GM23338 (cell line): ENCODE results near the gene OTOGL. TPM values are rescaled to one million over a fixed set of nuclear protein-coding genes. Genes with fewer than 3 reads are reported as not detected.

Source experiments
- ATAC-seq: fragments of 200-7000 bp; cut with Tn5 transposase; 3 replicates; pipeline ENCODE4 v1.9.1; 2020
- DNase-seq: peaks from one replicate; pipeline ENCODE4 v3.0.0-alpha.2; 2015; ENCODE audit warnings: low spot score
- H2AFZ ChIP-seq: fragments of 200-600 bp; sonication (generic); 2 replicates; pipeline ENCODE4 v1.8.0; 2016; ENCODE audit warnings: antibody characterized with exemption, mild to moderate bottlenecking, moderate library complexity
- H3F3A ChIP-seq: fragments of 200-600 bp; sonication (generic); replicated peaks from 2 replicates; pipeline ENCODE4 v1.8.0; 2017; ENCODE audit warnings: antibody characterized with exemption, mixed run types, low read depth
- H3K27ac ChIP-seq: fragments of 200-600 bp; sonication (generic); 2 replicates; pipeline ENCODE4 v1.6.1; 2016; ENCODE audit warnings: low read depth
- H3K27me3 ChIP-seq: fragments of 200-600 bp; sonication (generic); 2 replicates; pipeline ENCODE4 v1.8.0; 2016; ENCODE audit warnings: mild to moderate bottlenecking, mixed run types, moderate library complexity; ENCODE audit not compliant: insufficient read depth
- H3K36me3 ChIP-seq: fragments of 200-600 bp; sonication (generic); 2 replicates; pipeline ENCODE4 v1.8.0; 2016; ENCODE audit warnings: mild to moderate bottlenecking; ENCODE audit not compliant: insufficient read depth
- H3K4me1 ChIP-seq: fragments of 200-600 bp; sonication (generic); 2 replicates; pipeline ENCODE4 v1.8.0; 2016; ENCODE audit warnings: mild to moderate bottlenecking, moderate library complexity; ENCODE audit not compliant: insufficient read depth
- H3K4me2 ChIP-seq: fragments of 200-600 bp; sonication (generic); 2 replicates; pipeline ENCODE4 v1.7.1; 2017; ENCODE audit warnings: mixed run types
- H3K4me3 ChIP-seq: fragments of 200-600 bp; sonication (generic); 2 replicates; pipeline ENCODE4 v1.6.1; 2016; ENCODE audit warnings: mixed run types
- H3K79me2 ChIP-seq: fragments of 200-600 bp; sonication (generic); replicated peaks from 2 replicates; pipeline ENCODE4 v1.8.0; 2017; ENCODE audit warnings: mild to moderate bottlenecking; ENCODE audit not compliant: insufficient read depth
- H3K9me2 ChIP-seq: fragments of 200-600 bp; sonication (generic); 2 replicates; pipeline ENCODE4 v1.8.0; 2017; ENCODE audit not compliant: insufficient read depth
- H4K20me1 ChIP-seq: fragments of 200-600 bp; sonication (generic); replicated peaks from 2 replicates; pipeline ENCODE4 v1.8.0; 2017; ENCODE audit warnings: mild to moderate bottlenecking; ENCODE audit not compliant: insufficient read depth
- H3K27ac Mint-ChIP-seq: 2 replicates; pipeline ENCODE4 v1.8.0; 2020; ENCODE audit warnings: inconsistent platforms, mild to moderate bottlenecking, moderate library complexity, mixed read lengths
- H3K27me3 Mint-ChIP-seq: 3 replicates; pipeline ENCODE4 v1.8.0; 2022; ENCODE audit warnings: low read depth, mild to moderate bottlenecking, moderate library complexity, mixed read lengths, inconsistent platforms; ENCODE audit not compliant: insufficient read depth, poor library complexity
- H3K36me3 Mint-ChIP-seq: 3 replicates; pipeline ENCODE4 v1.8.0; 2021; ENCODE audit warnings: low read depth, mild to moderate bottlenecking, inconsistent platforms, moderate library complexity, mixed read lengths
- H3K4me1 Mint-ChIP-seq: 3 replicates; pipeline ENCODE4 v1.8.0; 2020; ENCODE audit warnings: mild to moderate bottlenecking, inconsistent platforms, mixed read lengths
- H3K4me3 Mint-ChIP-seq: 3 replicates; pipeline ENCODE4 v1.8.0; 2021; ENCODE audit warnings: moderate library complexity, mild to moderate bottlenecking, inconsistent platforms, mixed read lengths
- H3K9me3 Mint-ChIP-seq: 3 replicates; pipeline ENCODE4 v1.8.0; 2020; ENCODE audit warnings: moderate library complexity, mild to moderate bottlenecking, inconsistent platforms, mixed read lengths
- CREB1 ChIP-seq: fragments of 250-450 bp; sonication (Bioruptor Pico); IDR thresholded peaks from 2 replicates; pipeline ENCODE4 v1.5.0; 2020; ENCODE audit warnings: low read depth, mild to moderate bottlenecking, moderate library complexity
- CTCF ChIP-seq, 2 experiments: fragments of 200-600 bp in 1 of 2; sonication (generic) in 1 of 2; conservative IDR thresholded peaks; 2 replicates each; pipeline versions ENCODE4 v1.5.1 to v1.6.1; 2016 to 2017; ENCODE audit warnings: antibody characterized with exemption in 2 of 2, low read depth in 2 of 2, mild to moderate bottlenecking in 2 of 2, moderate library complexity in 1 of 2
- ETS1 ChIP-seq: IDR thresholded peaks from 2 replicates; pipeline ENCODE4 v1.6.1; 2016; ENCODE audit warnings: antibody characterized with exemption
- EZH2phosphoT487 ChIP-seq: fragments of 200-600 bp; sonication (generic); IDR thresholded peaks from one replicate; pipeline ENCODE4 v1.8.1; 2018; ENCODE audit warnings: antibody characterized with exemption; ENCODE audit not compliant: unreplicated experiment
- JUNB ChIP-seq: IDR thresholded peaks from one replicate; pipeline ENCODE4 v1.6.1; 2016; ENCODE audit warnings: antibody characterized with exemption; ENCODE audit not compliant: unreplicated experiment
- NANOG ChIP-seq: IDR thresholded peaks from 2 replicates; pipeline ENCODE4 v1.6.1; 2016; ENCODE audit warnings: antibody characterized with exemption, borderline replicate concordance
- POLR2AphosphoS5 ChIP-seq: IDR thresholded peaks from 2 replicates; pipeline ENCODE4 v1.6.1; 2016; ENCODE audit warnings: antibody characterized with exemption, low read depth
- REST ChIP-seq: IDR thresholded peaks from one replicate; pipeline ENCODE4 v1.6.1; 2018; ENCODE audit warnings: antibody characterized with exemption; ENCODE audit not compliant: unreplicated experiment
- STAT1 ChIP-seq: IDR thresholded peaks from one replicate; pipeline ENCODE4 v1.6.1; 2016; ENCODE audit warnings: antibody characterized with exemption; ENCODE audit not compliant: unreplicated experiment
- ZNF114 ChIP-seq: fragments of 250-450 bp; sonication (Bioruptor Pico); IDR thresholded peaks from 2 replicates; pipeline ENCODE4 v1.5.0; 2020; ENCODE audit warnings: mild to moderate bottlenecking, moderate library complexity
- ZNF331 ChIP-seq: fragments of 250-450 bp; sonication (Bioruptor Pico); IDR thresholded peaks from 2 replicates; pipeline ENCODE4 v1.5.0; 2020; ENCODE audit warnings: low read depth, mild to moderate bottlenecking, moderate library complexity
- polyA plus RNA-seq: library from polyadenylated mRNA; unstranded; fragments of >200 nt; fragmentation: Nextera tagmentation; extraction: Ambion mirVana; gene quantifications from 2 replicates; pipeline ENCODE4 v1.2.1, GENCODE V29; 2016
- total RNA-seq: library from RNA; depleted of rRNA; stranded (reverse); fragments of >200 nt; shearing (Covaris generic); gene quantifications from 2 replicates; pipeline ENCODE4 v1.2.3, GENCODE V29; 2014

OTOGL gene
- total and polyA plus RNA-seq, 2 experiments from 2014 or later, result 0.36 to 0.66 TPM

GRCh38 chr12:80195737-80196136 is 96.4 kb downstream of the OTOGL start (continued):
- TF ChIP-seq ZNF331 (CRISPR knock-in tag), result no peak
- TF ChIP-seq NANOG, result no peak
- no peak for TF ChIP-seq POLR2AphosphoS5
- TF ChIP-seq STAT1, result no peak
- TF ChIP-seq ZNF114, result no peak
- no peak for TF ChIP-seq REST
- TF ChIP-seq ETS1, result no peak
- no peak for TF ChIP-seq EZH2phosphoT487
- no peak for TF ChIP-seq JUNB

GRCh38 chr12:80196419-80196818 is 97.1 kb downstream of the OTOGL start:
- Mint-ChIP-seq H3K4me1 (peaks cover 7% of the 10 kb centered on the region), H3K27ac (no peak overlapping the region), H3K27me3 (peaks cover 3% of the 10 kb centered on the region), H3K9me3 (no peaks in the 10 kb centered on the region), H3K4me3 (no peak overlapping the region), H3K36me3 (no peaks in the 10 kb centered on the region)
- no peak for ATAC-seq
- Histone ChIP-seq H4K20me1 (no peaks in the 10 kb centered on the region), H3K4me2 (no peak overlapping the region), H3K36me3 (no peaks in the 10 kb centered on the region), H3K4me3 (no peak overlapping the region), H3F3A (no peaks in the 10 kb centered on the region), H3K79me2 (no peaks in the 10 kb centered on the region), H3K27me3 (no peaks in the 10 kb centered on the region), H2AFZ (no peak overlapping the region), H3K27ac (no peak overlapping the region), H3K4me1 (peaks cover 6% of the 10 kb centered on the region; the same call in 1 of the 2 replicates), H3K9me2 (no peaks in the 10 kb centered on the region)
- no peak for DNase-seq
- no peak for TF ChIP-seq CTCF (conservative IDR thresholded peaks at IDR 0.05; ENCODE audit: low read depth in 2 of 2)
- TF ChIP-seq REST, result no peak
- TF ChIP-seq CREB1 (CRISPR knock-in tag), result no peak
- no peak for TF ChIP-seq NANOG
